ENCODE data around the gene ALDH1A1.

DNA sequence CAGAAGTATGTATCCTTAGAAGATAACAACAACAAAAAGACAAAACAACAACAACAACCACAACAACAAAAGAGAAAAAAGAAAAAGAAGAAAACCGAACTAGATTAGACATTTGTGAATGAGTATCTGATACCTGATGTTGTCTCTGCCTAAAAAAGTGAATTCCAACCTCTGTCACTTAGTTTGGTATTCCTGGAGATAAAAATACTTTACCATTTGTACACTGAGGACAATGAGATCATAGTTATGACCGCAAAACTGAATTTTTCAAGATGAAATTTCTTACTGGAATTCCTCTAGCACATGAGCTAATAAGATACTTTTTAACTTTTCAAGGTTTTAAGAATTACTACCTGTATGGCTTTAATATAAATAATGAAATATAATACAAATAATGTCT, 54.5 kb downstream of the ALDH1A1 start:
- TF ChIP-seq, protein P1, sequence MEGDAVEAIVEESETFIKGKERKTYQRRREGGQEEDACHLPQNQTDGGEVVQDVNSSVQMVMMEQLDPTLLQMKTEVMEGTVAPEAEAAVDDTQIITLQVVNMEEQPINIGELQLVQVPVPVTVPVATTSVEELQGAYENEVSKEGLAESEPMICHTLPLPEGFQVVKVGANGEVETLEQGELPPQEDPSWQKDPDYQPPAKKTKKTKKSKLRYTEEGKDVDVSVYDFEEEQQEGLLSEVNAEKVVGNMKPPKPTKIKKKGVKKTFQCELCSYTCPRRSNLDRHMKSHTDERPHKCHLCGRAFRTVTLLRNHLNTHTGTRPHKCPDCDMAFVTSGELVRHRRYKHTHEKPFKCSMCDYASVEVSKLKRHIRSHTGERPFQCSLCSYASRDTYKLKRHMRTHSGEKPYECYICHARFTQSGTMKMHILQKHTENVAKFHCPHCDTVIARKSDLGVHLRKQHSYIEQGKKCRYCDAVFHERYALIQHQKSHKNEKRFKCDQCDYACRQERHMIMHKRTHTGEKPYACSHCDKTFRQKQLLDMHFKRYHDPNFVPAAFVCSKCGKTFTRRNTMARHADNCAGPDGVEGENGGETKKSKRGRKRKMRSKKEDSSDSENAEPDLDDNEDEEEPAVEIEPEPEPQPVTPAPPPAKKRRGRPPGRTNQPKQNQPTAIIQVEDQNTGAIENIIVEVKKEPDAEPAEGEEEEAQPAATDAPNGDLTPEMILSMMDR (IDR thresholded peaks at IDR 0.05 in 4 of 5, conservative IDR thresholded peaks at IDR 0.05 in 1 of 5): no peak
- no peak for TF ChIP-seq POLR2A (IDR thresholded peaks at IDR 0.05)
